Ishikawa (cell line): Measurements from ENCODE around the gene DPH2.

Experiments used
- CEBPB ChIP-seq: IDR thresholded peaks from 2 replicates; pipeline ENCODE4 v1.6.1; 2012
- CREB1 ChIP-seq: IDR thresholded peaks from 2 replicates; pipeline ENCODE4 v1.6.1; 2012; ENCODE audit warnings: low read depth
- EGR1 ChIP-seq: IDR thresholded peaks from 2 replicates; pipeline ENCODE4 v1.6.1; 2012
- EP300 ChIP-seq: IDR thresholded peaks from 2 replicates; pipeline ENCODE4 v1.6.1; 2012; ENCODE audit warnings: borderline replicate concordance
- FOXM1 ChIP-seq: IDR thresholded peaks from 2 replicates; pipeline ENCODE4 v1.6.1; 2012; ENCODE audit warnings: low read depth, borderline replicate concordance
- MAX ChIP-seq: IDR thresholded peaks from 2 replicates; pipeline ENCODE4 v1.6.1; 2012
- NFIC ChIP-seq: IDR thresholded peaks from 2 replicates; pipeline ENCODE4 v1.6.1; 2012
- RAD21 ChIP-seq: IDR thresholded peaks from 2 replicates; pipeline ENCODE4 v1.6.1; 2012; ENCODE audit warnings: low read depth
- REST ChIP-seq: IDR thresholded peaks from 2 replicates; pipeline ENCODE4 v1.6.1; 2012; ENCODE audit warnings: low read depth, mild to moderate bottlenecking
- TAF1 ChIP-seq: IDR thresholded peaks from 2 replicates; pipeline ENCODE4 v1.6.1; 2012; ENCODE audit warnings: low read depth, mild to moderate bottlenecking
- TCF12 ChIP-seq: IDR thresholded peaks from 2 replicates; pipeline ENCODE4 v1.6.1; 2012; ENCODE audit warnings: low read depth
- TEAD4 ChIP-seq: IDR thresholded peaks from 2 replicates; pipeline ENCODE4 v1.6.1; 2012
- USF1 ChIP-seq: IDR thresholded peaks from 2 replicates; pipeline ENCODE4 v1.6.1; 2012
- YY1 ChIP-seq: IDR thresholded peaks from 2 replicates; pipeline ENCODE4 v1.6.1; 2012; ENCODE audit warnings: low read depth
- ZBTB7A ChIP-seq: IDR thresholded peaks from 2 replicates; pipeline ENCODE4 v1.6.1; 2012; ENCODE audit warnings: low read depth

DPH2 gene

GRCh38 chr1:43936431-43937151, 33.2 kb upstream of the DPH2 start:
- no peak for TF ChIP-seq EP300
- TF ChIP-seq CEBPB, result no peak
- no peak for TF ChIP-seq REST
- no peak for TF ChIP-seq FOXM1
- no peak for TF ChIP-seq RAD21
- TF ChIP-seq NFIC, result no peak
- no peak for TF ChIP-seq CREB1
- TF ChIP-seq MAX, result no peak; the same call in 1 of the 2 replicates
- no peak for TF ChIP-seq ZBTB7A
- TF ChIP-seq TEAD4, result no peak
- no peak for TF ChIP-seq USF1
- TF ChIP-seq YY1, result no peak
- no peak for TF ChIP-seq TAF1
- no peak for TF ChIP-seq EGR1
- no peak for TF ChIP-seq TCF12

- TF ChIP-seq MAX (no peak), EGR1 (no peak), EP300 (no peak), NFIC (no peak), TCF12 (no peak), CEBPB (no peak), RAD21 (no peak), YY1 (no peak), ZBTB7A (no peak), TAF1 (no peak), CREB1 (no peak), FOXM1 (no peak), REST (no peak), USF1 (no peak)
Measured at GRCh38 chr1:43937179-43937865, 32.5 kb upstream of the DPH2 start.

- TF ChIP-seq MAX, result no peak
- no peak for TF ChIP-seq REST
- no peak for TF ChIP-seq TAF1
- TF ChIP-seq USF1, result no peak
Measured at GRCh38 chr1:43938383-43938782, 31.4 kb upstream of the DPH2 start.
